Limb (tissue), 2 donors: Measurements from ENCODE around the gene NOX4.
"Not testable (repeated sequence)": the region's sequence is repeated elsewhere in the genome, so short reads cannot be mapped to it uniquely, and the experiment has no call there.

Source experiments
- DNase-seq, 2 donors: peaks; one replicate each; pipeline ENCODE4 v3.0.0-alpha.2; 2016; ENCODE audit errors: extremely low spot score in 2 of 2

NOX4 gene

GRCh38 chr11:89458716-89459115 is 32.5 kb downstream of the NOX4 start:
- DNase-seq: no peak

GRCh38 chr11:89457190-89457589 is 34.0 kb downstream of the NOX4 start:
- DNase-seq: no peak

GRCh38 chr11:89456681-89457080 is 34.5 kb downstream of the NOX4 start:
- DNase-seq: no peak

- DNase-seq: no peak
These were observed 38.4 kb downstream of the NOX4 start for GRCh38 chr11:89452780-89453179.

GRCh38 chr11:89447845-89448244 is 43.3 kb downstream of the NOX4 start:
- no peak for DNase-seq

- no peak for DNase-seq
These were observed 47.5 kb downstream of the NOX4 start for GRCh38 chr11:89443361-89444322.

DNA sequence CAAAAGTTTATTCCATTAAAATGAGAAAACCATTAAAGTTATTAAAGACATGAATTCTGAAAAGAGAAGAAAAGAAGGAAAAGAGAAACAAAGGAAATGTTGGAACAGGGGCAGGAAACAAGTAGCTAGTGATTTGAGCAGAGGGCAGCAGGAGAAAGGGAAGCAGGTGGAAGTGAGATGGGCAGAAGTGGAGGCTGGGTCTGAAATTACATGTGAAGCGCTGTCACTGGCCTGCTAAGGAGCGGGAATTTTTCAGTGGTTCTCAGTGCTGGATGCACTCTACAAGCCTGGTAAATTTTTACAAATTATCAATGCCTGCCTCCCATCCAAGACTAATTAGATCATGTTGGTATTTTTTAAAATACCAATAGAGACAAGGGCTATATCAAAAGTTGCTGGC is 48.4 kb downstream of the NOX4 start:
- no peak for DNase-seq

DNA sequence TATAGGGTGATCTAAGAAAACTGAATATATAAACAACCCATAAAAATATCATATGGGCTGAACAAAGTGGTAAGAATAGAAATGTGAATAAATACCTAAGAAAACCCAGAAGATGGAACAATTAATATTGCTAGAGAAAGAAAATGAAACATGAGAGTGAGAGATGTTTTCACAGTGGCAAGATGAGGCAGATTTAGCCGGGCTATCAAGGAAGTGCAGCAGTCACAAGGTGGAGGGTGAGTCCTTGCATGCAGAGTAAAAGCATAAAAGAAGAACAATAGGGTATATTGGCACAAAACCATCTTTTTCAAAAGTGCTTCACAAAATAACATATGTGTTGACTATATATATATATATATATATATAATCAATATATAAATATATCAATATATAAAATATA is 49.6 kb downstream of the NOX4 start:
- DNase-seq: no peak

GRCh38 chr11:89437317-89437716 is 53.9 kb downstream of the NOX4 start:
- DNase-seq: no peak

DNA sequence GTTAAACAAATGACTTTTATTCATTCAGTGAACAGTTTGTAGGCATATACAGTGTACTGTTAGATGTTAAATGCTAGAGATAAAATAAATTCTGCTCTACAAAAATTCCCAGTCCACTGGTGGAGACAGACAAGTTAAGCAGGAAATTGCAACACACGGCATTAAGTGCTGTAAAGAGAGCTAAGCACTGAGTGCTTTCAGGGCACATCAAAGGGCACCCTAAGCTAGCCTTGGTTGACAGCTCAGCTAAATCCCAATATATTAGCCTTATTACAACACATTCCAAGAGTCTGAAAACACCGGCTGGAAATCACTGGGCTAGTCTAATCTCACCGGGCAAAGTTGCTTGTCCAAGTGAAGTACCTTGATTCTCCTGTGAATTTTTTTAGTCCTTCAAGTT is 55.1 kb downstream of the NOX4 start:
- DNase-seq: no peak

- no peak for DNase-seq
These were observed 57.9 kb downstream of the NOX4 start for GRCh38 chr11:89433278-89433677.

DNA sequence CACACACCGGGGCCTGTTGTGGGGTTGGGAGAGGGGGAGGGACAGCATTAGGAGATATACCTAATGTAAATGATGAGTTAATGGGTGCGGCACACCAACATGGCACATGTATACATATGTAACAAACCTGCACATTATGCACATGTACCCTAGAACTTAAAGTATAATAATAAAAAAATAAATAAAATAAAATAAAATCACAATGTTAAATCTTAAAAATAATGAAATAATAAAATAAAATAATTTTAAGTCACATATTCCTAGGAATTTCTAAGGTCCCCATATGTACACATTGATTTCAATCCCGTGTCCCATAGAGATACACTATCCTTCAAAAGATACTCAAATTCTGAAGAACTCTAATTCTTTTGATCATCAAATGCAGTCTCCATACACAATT is 59.0 kb downstream of the NOX4 start:
- not testable (repeated sequence) for DNase-seq

DNA sequence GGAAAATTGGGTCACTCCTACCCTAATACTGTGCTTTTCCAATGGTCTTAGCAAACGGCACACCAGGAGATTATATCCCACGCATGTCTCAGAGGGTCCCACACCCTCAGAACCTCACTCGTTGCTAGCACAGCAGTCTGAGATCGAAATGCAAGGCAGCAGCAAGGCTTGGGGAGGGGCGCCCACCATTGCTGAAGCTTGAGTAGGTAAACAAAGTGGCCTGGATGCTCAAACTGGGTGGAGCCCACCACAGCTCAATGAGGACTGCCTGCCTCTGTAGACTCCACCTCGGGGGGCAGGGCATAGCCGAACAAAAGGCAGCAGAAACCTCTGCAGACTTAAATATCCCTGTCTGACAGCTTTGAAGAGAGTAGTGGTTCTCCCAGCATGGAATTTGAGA is 64.7 kb downstream of the NOX4 start:
- not testable (repeated sequence) for DNase-seq

DNA sequence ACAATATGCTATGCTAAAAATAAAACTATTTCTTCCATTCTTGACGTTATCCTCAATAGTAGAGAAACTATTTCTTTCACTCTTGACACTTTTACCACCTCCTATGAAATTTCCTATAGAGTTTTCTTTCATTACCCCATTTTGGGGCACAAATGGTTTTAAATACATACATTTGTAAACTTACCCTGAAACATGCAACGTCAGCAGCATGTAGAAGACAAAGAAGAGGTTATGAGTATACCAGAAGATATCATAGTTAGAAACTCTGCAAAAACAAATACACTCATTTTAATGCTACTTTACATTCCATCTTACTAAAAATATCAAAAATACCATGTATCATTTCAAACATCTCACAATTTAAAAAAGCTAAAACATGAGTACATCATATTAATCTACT is 69.5 kb downstream of the NOX4 start:
- DNase-seq: no peak

GRCh38 chr11:89420981-89421380 is 70.2 kb downstream of the NOX4 start:
- no peak for DNase-seq

DNA sequence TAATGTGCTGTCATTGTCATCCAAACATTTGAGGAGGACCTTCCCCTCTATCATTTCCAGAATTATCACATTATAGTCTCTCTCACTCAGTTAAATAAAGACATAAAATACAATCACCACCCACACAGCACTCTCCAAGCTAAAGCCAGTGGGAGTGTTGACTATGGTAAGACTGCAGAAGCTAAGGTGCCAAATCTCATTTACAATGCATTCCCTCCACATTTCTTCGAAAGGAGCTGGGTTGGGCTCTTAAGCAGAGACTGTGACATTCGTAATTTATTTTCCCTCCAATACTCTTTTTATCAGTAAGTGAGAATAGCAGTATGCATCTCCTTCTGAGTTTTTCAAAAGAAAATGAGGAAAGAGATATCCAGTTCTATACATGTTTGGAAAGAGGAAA is 74.2 kb downstream of the NOX4 start:
- no peak for DNase-seq

DNA sequence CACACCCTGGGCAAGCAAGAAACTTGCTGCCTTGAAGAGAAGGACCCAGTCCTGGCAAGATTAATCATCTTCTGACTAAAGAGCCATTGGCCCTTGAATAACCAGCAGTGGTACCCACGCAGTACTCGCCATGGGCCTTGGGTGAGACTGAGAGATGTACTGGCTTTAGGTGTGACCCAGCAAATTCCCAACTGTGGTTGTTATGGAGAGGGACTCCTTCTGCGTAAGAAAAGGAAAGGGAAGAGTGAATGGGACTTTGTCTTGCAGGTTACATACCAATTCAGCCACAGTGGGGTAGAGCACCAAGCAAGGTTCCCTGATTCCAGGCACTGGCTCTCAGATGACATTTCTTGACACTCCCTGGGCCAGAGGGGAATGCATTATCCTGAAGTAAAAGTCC is 80.1 kb downstream of the NOX4 start:
- not testable (repeated sequence) for DNase-seq

DNA sequence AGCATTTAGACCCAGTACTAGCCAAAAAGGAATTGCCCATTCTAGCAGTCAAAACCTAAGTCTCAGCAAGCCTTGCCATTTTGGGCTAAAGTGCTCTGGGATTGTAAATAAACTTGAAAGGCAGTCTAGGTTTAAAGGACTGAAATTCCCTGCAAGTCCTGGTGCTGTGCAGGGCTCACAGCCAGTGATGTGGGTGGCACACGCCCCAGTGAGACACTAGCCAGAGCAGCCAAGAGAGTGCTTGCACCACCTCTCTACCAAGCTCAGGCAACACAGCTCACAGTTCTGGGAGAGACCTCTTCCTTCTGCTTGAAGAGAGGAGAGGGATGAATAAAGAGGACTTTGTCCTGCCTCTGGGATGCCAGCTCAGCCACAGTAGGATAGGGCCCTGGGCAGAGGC is 80.5 kb downstream of the NOX4 start:
- DNase-seq: not testable (repeated sequence)

DNA sequence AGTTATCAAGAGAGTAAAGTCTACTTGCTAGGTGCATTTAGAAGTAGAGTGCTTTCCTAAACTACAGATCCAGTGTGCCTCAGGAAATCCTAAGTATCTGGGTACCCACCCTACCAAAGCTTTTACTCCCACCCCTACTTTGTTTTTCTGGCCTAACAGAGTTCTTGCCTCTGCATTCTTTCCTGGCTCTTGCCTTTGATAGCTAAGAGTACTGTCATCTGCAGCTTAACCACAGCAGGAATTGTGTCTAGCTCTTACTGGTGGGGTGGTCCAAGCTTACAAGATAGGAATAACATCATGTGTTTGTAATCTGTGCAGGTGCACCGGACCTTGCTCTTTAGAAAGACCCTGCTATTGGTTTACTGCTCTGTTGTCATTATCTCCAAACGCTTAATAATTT is 82.7 kb downstream of the NOX4 start:
- DNase-seq: not testable (repeated sequence)

DNA sequence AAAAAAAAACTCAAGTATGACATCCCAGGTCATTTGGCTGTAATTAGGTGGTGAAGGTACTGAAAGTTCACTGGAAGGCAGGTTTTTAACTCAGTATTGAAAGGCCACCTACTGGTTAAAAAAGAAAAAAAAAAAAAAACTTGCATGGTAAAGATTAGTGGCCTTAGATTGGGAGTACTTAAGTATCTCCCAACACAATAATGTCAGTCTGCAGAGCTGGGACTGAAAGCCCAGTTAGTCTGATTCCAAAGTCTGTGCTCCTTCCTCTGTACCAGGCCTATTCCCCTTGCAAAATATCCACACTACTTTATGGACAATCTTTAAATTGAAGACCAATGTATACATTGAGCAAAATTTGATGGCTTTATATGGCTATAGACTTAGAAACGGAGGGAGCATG is 85.5 kb downstream of the NOX4 start:
- no peak for DNase-seq

- DNase-seq: not testable (repeated sequence)
These were observed 99.5 kb downstream of the NOX4 start for GRCh38 chr11:89391654-89392053.

- DNase-seq: not testable (repeated sequence)
These were observed 103.7 kb downstream of the NOX4 start for GRCh38 chr11:89387501-89387900.

DNA sequence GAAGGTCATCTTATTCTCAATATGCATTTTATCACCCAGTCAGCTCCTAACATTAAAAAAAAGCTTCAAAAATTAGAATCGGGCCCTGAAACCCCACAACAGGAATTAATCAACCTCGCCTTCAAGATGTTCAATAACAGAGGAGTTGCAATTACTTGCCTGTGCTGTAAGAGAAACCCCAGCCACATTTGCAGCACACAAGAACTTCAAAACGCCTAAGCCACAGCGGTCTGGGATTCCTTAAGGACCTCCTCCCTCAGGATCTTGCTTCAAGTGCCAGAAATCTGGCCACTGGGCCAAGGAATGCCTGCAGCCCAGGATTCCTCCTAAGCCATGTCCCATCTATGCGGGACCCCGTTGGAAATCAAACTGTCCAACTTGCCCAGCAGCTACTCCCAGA is 108.2 kb downstream of the NOX4 start:
- not testable (repeated sequence) for DNase-seq
